ENCODE results near the gene ESYT1. TPM values are rescaled to one million over a fixed set of nuclear protein-coding genes. Genes with fewer than 3 reads are reported as not detected.

The ESYT1 gene
- total and polyA plus RNA-seq, 2 experiments from 2014 or later = 108 to 216 TPM

DNA sequence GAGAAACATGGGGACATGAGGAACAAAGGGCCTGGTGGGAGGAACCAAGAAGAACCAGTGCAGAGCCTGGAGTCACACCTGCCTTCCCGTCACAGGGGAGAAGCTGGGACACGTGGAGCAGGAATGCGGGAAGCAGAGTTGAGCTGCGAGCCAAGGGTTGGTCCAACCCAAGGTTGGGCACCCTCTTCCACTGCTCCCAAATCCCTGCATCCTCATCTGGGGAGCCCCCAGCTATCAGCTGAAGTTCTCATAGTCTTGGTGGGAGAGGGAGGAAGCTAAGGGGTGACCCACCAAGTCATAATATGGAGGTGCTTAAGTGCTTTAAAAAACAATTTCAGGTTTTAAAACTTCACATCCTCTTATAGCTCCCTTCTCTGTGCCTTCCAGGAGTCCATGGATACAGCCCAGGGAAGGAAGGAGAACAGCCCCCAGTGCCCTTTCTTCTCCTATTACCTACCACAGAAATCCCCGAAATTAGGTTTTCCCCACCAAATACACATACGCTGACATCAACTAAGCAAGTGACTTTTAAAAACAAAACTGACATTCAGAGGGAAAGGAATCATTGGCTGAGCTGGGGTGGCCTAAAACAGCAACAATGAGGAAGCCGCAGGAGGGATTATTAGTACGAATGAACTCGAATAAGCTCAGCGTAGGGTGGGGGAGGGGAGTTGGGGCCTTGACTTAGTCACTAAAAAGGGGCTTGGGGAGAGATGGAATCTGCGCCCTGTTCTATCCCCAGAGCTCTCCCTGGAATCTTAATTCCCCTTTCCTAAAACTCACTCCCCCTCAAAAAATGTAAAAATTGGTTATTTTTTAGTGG, 34.6 kb downstream of the ESYT1 start:
- Histone ChIP-seq H3F3A (ENCODE audit: insufficient read depth) (peaks cover 84% of the 10 kb centered on the region), H3K4me3 (no peak overlapping the region), H3K27me3 (replicated peaks; ENCODE audit: insufficient read depth) (no peaks in the 10 kb centered on the region), H3K4me2 (ENCODE audit: unreplicated experiment) (no peak overlapping the region), H4K20me1 (ENCODE audit: insufficient read depth) (0 out of 2 replicates have a peak, but pooled peaks cover 9% of the 10 kb centered on the region), H3K9ac (no peak overlapping the region), H3K36me3 (ENCODE audit: low read depth) (peaks cover 20% of the 10 kb centered on the region), H2AFZ (no peak overlapping the region), H3K4me1 (ENCODE audit: insufficient read depth) (peaks cover 14% of the 10 kb centered on the region), H3K79me2 (ENCODE audit: insufficient read depth) (peaks cover 37% of the 10 kb centered on the region), H3K27ac (peak overlapping the region; percentile 89; the same call in 1 of the 2 replicates), H3K9me3 (ENCODE audit: low read depth) (no peaks in the 10 kb centered on the region), H3K9me2 (ENCODE audit: insufficient read depth) (no peaks in the 10 kb centered on the region)
- 72 to 76% methylated on average over 11 of the region's 11 CpGs for WGBS, 2 experiments (ENCODE audit: low coverage in 1 of 2, low lambda C conversion rate in 2 of 2, missing lambda C conversion rate in 2 of 2)
- in situ Hi-C loops (cut with MboI) = no loop called here
- peak; percentile 15 for DNase-seq
- TF ChIP-seq EZH2phosphoT487 (IDR thresholded peaks at IDR 0.05; ENCODE audit: insufficient read depth, low read depth) = no peak
- TF ChIP-seq EZH2 (IDR thresholded peaks at IDR 0.05; ENCODE audit: insufficient read depth, poor library complexity, severe bottlenecking) = no peak

DNA sequence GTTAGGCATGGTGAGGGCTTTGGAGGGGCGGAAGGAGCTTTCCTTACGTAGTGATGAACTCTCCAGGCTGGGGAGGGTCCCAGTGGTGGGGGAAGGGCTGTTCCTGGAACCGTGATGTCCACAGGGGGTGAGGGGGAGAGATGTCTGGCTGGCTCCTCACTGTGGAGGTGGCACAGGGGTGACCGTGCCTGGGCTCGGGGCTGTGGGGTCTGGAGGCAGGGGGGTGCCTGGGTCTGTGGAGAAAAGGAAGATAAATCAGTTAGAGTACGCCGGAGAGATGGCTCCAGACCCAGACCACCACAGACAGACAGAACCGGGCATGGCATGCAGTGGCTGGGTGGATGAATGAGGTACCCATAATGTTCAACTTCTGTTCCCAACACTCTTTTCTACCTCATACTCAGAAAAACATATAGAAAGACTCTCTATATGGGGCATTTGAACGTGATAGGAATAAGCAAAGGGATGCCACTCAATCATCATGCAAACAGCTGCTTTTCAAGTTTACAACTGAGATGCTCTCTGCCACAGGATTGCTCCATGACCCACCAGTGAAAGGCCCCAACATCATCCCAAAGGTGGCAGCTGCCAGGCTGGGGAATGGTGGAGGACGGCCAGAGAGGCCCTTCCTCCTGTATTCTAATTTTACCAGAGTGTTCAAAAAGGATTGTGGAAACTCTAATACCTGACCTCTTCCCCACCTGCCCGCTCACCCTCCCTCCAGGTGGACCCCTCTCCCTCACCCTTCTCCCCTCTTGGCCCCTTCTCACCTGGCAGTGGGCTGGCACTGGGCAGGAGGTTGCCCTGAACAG, 35.7 kb downstream of the ESYT1 start:
- Histone ChIP-seq H3K4me2 (ENCODE audit: unreplicated experiment) (no peak overlapping the region), H3K79me2 (ENCODE audit: insufficient read depth) (peaks cover 31% of the 10 kb centered on the region), H3K27ac (0 out of 2 replicates have a peak overlapping the region, but pooled peaks have one; percentile 89), H3F3A (ENCODE audit: insufficient read depth) (peaks cover 84% of the 10 kb centered on the region), H3K9me2 (ENCODE audit: insufficient read depth) (no peaks in the 10 kb centered on the region), H4K20me1 (ENCODE audit: insufficient read depth) (0 out of 2 replicates have a peak, but pooled peaks cover 9% of the 10 kb centered on the region), H3K36me3 (ENCODE audit: low read depth) (peaks cover 20% of the 10 kb centered on the region), H2AFZ (no peak overlapping the region), H3K4me1 (ENCODE audit: insufficient read depth) (peaks cover 14% of the 10 kb centered on the region), H3K9ac (no peak overlapping the region), H3K9me3 (ENCODE audit: low read depth) (no peaks in the 10 kb centered on the region), H3K4me3 (no peak overlapping the region), H3K27me3 (replicated peaks; ENCODE audit: insufficient read depth) (no peaks in the 10 kb centered on the region)
- 54 to 66% methylated on average over 11 of the region's 11 CpGs for WGBS, 2 experiments (ENCODE audit: low coverage in 1 of 2, low lambda C conversion rate in 2 of 2, missing lambda C conversion rate in 2 of 2)
- no peak for DNase-seq
- no peak for TF ChIP-seq EZH2 (IDR thresholded peaks at IDR 0.05; ENCODE audit: insufficient read depth, poor library complexity, severe bottlenecking)
- no peak for TF ChIP-seq EZH2phosphoT487 (IDR thresholded peaks at IDR 0.05; ENCODE audit: insufficient read depth, low read depth)
- in situ Hi-C loops (cut with MboI) = no loop called here

DNA sequence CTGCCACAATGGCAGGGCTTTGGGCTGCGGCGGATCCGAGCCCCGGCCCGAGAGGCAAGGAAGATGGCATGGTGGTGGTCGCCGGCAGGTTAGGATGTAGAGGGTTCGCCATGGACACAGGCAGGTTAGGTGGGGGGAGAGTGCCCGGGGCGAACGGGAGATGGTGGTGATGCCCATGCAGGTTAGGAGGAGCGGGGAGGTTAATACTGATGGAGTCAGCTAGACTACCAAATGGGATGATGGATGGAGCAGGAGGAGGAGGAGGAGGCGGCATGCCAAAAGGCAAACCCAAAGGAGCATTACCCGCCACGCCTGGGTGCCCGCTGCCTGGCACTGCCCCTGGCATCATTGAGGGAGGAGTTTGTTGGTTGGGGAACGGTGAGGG, 36.3 kb downstream of the ESYT1 start:
- no peaks in the 10 kb centered on the region for H3K9me2 ChIP-seq (ENCODE audit: insufficient read depth)
- 90 to 91% methylated on average over 17 of the region's 17 CpGs for WGBS, 2 experiments (ENCODE audit: low coverage in 1 of 2, low lambda C conversion rate in 2 of 2, missing lambda C conversion rate in 2 of 2)
- no peaks in the 10 kb centered on the region for H3K27me3 ChIP-seq (replicated peaks; ENCODE audit: insufficient read depth)
- in situ Hi-C loops (cut with MboI) = no loop called here
- TF ChIP-seq EZH2 (IDR thresholded peaks at IDR 0.05; ENCODE audit: insufficient read depth, poor library complexity, severe bottlenecking) = no peak
- TF ChIP-seq EZH2phosphoT487 (IDR thresholded peaks at IDR 0.05; ENCODE audit: insufficient read depth, low read depth) = no peak
- no peak overlapping the region for H3K4me3 ChIP-seq
- H3K4me2 ChIP-seq (ENCODE audit: unreplicated experiment) = no peak overlapping the region
- H3K27ac ChIP-seq = no peak overlapping the region
- peaks cover 14% of the 10 kb centered on the region for H3K4me1 ChIP-seq (ENCODE audit: insufficient read depth)
- peaks cover 25% of the 10 kb centered on the region for H3K79me2 ChIP-seq (ENCODE audit: insufficient read depth)
- H2AFZ ChIP-seq = no peak overlapping the region
- H3K9me3 ChIP-seq (ENCODE audit: low read depth) = no peaks in the 10 kb centered on the region
- H3K9ac ChIP-seq = no peak overlapping the region
- DNase-seq = no peak
- H4K20me1 ChIP-seq (ENCODE audit: insufficient read depth) = 0 out of 2 replicates have a peak, but pooled peaks cover 9% of the 10 kb centered on the region
- H3K36me3 ChIP-seq (ENCODE audit: low read depth) = peaks cover 20% of the 10 kb centered on the region
- peaks cover 78% of the 10 kb centered on the region for H3F3A ChIP-seq (ENCODE audit: insufficient read depth)

DNA sequence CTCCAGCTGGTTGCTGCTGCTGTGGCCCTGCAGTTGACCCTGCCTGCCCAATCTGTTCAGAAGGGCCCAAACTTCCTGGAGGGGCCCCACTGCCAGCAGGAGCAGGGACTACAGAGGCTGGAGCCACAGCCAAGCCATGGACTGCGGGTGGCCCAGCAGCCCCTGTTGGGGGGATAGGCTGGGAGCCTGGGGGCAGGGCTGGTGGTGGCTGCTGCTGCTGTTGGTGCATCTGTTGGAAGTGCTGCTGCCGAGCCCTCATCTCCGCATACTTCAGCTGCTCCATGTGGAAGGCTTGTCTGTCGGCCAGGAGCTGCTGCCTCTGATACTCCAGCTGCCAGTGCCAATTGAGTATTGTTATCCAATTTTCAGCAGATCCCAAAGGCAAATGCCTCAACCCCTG, 37.3 kb downstream of the ESYT1 start:
- peak; percentile 22 for DNase-seq
- Histone ChIP-seq H3K36me3 (ENCODE audit: low read depth) (peaks cover 14% of the 10 kb centered on the region), H4K20me1 (ENCODE audit: insufficient read depth) (0 out of 2 replicates have a peak, but pooled peaks cover 6% of the 10 kb centered on the region), H3K9me3 (ENCODE audit: low read depth) (no peaks in the 10 kb centered on the region), H3F3A (ENCODE audit: insufficient read depth) (peaks cover 68% of the 10 kb centered on the region), H3K4me1 (ENCODE audit: insufficient read depth) (peaks cover 6% of the 10 kb centered on the region; the same call in 1 of the 2 replicates), H3K4me2 (ENCODE audit: unreplicated experiment) (no peak overlapping the region), H3K9ac (no peak overlapping the region), H3K27me3 (replicated peaks; ENCODE audit: insufficient read depth) (no peaks in the 10 kb centered on the region), H3K9me2 (ENCODE audit: insufficient read depth) (no peaks in the 10 kb centered on the region), H3K27ac (0 out of 2 replicates have a peak overlapping the region, but pooled peaks have one; percentile 7), H2AFZ (no peak overlapping the region), H3K4me3 (no peak overlapping the region), H3K79me2 (ENCODE audit: insufficient read depth) (peaks cover 15% of the 10 kb centered on the region)
- 55% methylated on average over 4 of the region's 4 CpGs for WGBS, 2 experiments (ENCODE audit: low coverage in 1 of 2, low lambda C conversion rate in 2 of 2, missing lambda C conversion rate in 2 of 2)
- in situ Hi-C loops (cut with MboI) = no loop called here
- TF ChIP-seq EZH2phosphoT487 (IDR thresholded peaks at IDR 0.05; ENCODE audit: insufficient read depth, low read depth) (no peak), EZH2 (IDR thresholded peaks at IDR 0.05; ENCODE audit: insufficient read depth, poor library complexity, severe bottlenecking) (no peak)
